Measurements from ENCODE around the gene CEP68.

Gene CEP68

GRCh38 chr2:65061910-65062339 lies 5.7 kb downstream of the CEP68 start:
- TF ChIP-seq CTCF (IDR thresholded peaks at IDR 0.05; ENCODE audit: low read depth, low read length): no peak
- H3K4me3 ChIP-seq (ENCODE audit: low read depth, low read length): no peak overlapping the region

- TF ChIP-seq CTCF (IDR thresholded peaks at IDR 0.05; ENCODE audit: low read depth, low read length): no peak
- H3K4me3 ChIP-seq (ENCODE audit: low read depth, low read length): no peak overlapping the region
These were observed 6.9 kb downstream of the CEP68 start for GRCh38 chr2:65062843-65063825.

- peak; percentile 58 for TF ChIP-seq CTCF (IDR thresholded peaks at IDR 0.05; ENCODE audit: low read depth, low read length)
- no peak overlapping the region; the same call in 1 of the 2 replicates for H3K4me3 ChIP-seq (ENCODE audit: low read depth, low read length)
These were observed 8.7 kb downstream of the CEP68 start for GRCh38 chr2:65064728-65065552.

- TF ChIP-seq CTCF (IDR thresholded peaks at IDR 0.05; ENCODE audit: low read depth, low read length): no peak
- no peak overlapping the region for H3K4me3 ChIP-seq (ENCODE audit: low read depth, low read length)
These were observed 11.8 kb downstream of the CEP68 start for GRCh38 chr2:65067806-65068553.

- H3K4me3 ChIP-seq (ENCODE audit: low read depth, low read length): no peak overlapping the region
- TF ChIP-seq CTCF (IDR thresholded peaks at IDR 0.05; ENCODE audit: low read depth, low read length): no peak
These were observed 13.2 kb downstream of the CEP68 start for GRCh38 chr2:65069439-65069824.

GRCh38 chr2:65070172-65070830 lies 14.1 kb downstream of the CEP68 start:
- H3K4me3 ChIP-seq (ENCODE audit: low read depth, low read length): no peak overlapping the region
- 0 out of 2 replicates have a peak, but pooled peaks have one; percentile 11 for TF ChIP-seq CTCF (IDR thresholded peaks at IDR 0.05; ENCODE audit: low read depth, low read length)
